ENCODE data around the gene TMEM238. TPM values are rescaled to one million over a fixed set of nuclear protein-coding genes. Genes with fewer than 3 reads are reported as not detected.

Gene TMEM238
- total RNA-seq, 1 donor from 2014 or later = 0.70 TPM

GRCh38 chr19:55386493-55386971 lies 2.4 kb upstream of the TMEM238 start:
- Mint-ChIP-seq H3K36me3 (ENCODE audit: unreplicated experiment) (peaks cover 14% of the 10 kb centered on the region), H3K9me3 (ENCODE audit: unreplicated experiment) (no peaks in the 10 kb centered on the region), H3K4me1 (ENCODE audit: unreplicated experiment) (peaks cover 55% of the 10 kb centered on the region), H3K27me3 (ENCODE audit: unreplicated experiment) (no peaks in the 10 kb centered on the region), H3K4me3 (ENCODE audit: unreplicated experiment) (peak overlapping the region; percentile 99), H3K27ac (ENCODE audit: unreplicated experiment) (peak overlapping the region; percentile 96)
- TF ChIP-seq, protein P1, sequence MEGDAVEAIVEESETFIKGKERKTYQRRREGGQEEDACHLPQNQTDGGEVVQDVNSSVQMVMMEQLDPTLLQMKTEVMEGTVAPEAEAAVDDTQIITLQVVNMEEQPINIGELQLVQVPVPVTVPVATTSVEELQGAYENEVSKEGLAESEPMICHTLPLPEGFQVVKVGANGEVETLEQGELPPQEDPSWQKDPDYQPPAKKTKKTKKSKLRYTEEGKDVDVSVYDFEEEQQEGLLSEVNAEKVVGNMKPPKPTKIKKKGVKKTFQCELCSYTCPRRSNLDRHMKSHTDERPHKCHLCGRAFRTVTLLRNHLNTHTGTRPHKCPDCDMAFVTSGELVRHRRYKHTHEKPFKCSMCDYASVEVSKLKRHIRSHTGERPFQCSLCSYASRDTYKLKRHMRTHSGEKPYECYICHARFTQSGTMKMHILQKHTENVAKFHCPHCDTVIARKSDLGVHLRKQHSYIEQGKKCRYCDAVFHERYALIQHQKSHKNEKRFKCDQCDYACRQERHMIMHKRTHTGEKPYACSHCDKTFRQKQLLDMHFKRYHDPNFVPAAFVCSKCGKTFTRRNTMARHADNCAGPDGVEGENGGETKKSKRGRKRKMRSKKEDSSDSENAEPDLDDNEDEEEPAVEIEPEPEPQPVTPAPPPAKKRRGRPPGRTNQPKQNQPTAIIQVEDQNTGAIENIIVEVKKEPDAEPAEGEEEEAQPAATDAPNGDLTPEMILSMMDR (IDR thresholded peaks at IDR 0.05) = no peak
- DNase-seq (ENCODE audit: extremely low spot score, unreplicated experiment) = no peak

DNA sequence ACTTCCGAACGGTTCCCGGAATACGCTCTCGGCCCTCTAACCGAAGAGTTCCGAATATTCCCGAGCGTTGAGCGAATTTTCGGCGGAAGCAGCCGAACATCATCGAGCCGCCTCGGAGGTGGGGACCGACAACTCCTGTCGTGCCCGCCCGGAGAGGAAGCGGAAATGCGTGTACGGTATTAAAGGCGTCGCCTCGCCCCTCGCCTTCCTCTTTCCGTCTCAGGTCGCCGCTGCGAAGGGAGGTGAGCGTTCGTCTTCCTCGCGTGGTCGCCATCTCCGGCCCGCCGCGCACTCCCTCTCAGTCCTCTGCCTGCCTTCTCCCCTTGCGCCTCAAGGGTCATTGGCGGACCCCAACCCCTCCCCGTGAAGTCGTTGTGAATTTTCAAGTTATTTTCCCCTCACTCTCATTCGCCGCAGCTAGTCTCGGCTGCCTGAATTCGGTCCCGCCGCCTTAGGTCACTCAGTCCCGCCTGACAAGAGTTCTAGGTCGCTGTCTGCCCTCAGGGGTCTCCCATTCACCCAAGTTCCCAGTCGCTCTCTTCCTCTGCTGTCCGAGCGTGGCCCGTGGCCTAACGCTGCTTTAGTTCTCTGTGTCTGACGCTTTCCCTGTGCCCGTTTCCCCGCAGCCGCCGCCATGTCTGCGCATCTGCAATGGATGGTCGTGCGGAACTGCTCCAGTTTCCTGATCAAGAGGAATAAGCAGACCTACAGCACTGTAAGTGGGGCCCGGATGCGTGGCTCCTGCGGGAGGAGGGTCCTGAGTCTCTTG lies 1.8 kb upstream of the TMEM238 start, which contains the start of gene RPL28:
Gene RPL28, plus strand, starts transcription at position 209 of the 769 bp plus-strand sequence. Its CDS starts 426 bp downstream, at position 635.
- H3K36me3 Mint-ChIP-seq (ENCODE audit: unreplicated experiment) = peaks cover 14% of the 10 kb centered on the region
- peak; percentile 99 for DNase-seq (ENCODE audit: extremely low spot score, unreplicated experiment)
- peak within 1 kb of the TSS; percentile 96 for H3K27ac Mint-ChIP-seq (ENCODE audit: unreplicated experiment)
- no peaks in the 10 kb centered on the region for H3K27me3 Mint-ChIP-seq (ENCODE audit: unreplicated experiment)
- H3K4me3 Mint-ChIP-seq (ENCODE audit: unreplicated experiment) = peak within 1 kb of the TSS; percentile 99
- H3K4me1 Mint-ChIP-seq (ENCODE audit: unreplicated experiment) = peaks cover 54% of the 10 kb centered on the region
- TF ChIP-seq, protein P1 (IDR thresholded peaks at IDR 0.05) = no peak
- no peaks in the 10 kb centered on the region for H3K9me3 Mint-ChIP-seq (ENCODE audit: unreplicated experiment)

- H3K4me1 Mint-ChIP-seq (ENCODE audit: unreplicated experiment) = peaks cover 46% of the 10 kb centered on the region
- H3K27me3 Mint-ChIP-seq (ENCODE audit: unreplicated experiment) = no peaks in the 10 kb centered on the region
- peaks cover 9% of the 10 kb centered on the region for H3K36me3 Mint-ChIP-seq (ENCODE audit: unreplicated experiment)
- H3K9me3 Mint-ChIP-seq (ENCODE audit: unreplicated experiment) = no peaks in the 10 kb centered on the region
- peak overlapping the region; percentile 99 for H3K4me3 Mint-ChIP-seq (ENCODE audit: unreplicated experiment)
- peak overlapping the region; percentile 96 for H3K27ac Mint-ChIP-seq (ENCODE audit: unreplicated experiment)
- TF ChIP-seq, protein P1 (IDR thresholded peaks at IDR 0.05) = no peak
- peak; percentile 98 for DNase-seq (ENCODE audit: extremely low spot score, unreplicated experiment)
These were observed 1.0 kb upstream of the TMEM238 start for GRCh38 chr19:55384920-55385723.

DNA sequence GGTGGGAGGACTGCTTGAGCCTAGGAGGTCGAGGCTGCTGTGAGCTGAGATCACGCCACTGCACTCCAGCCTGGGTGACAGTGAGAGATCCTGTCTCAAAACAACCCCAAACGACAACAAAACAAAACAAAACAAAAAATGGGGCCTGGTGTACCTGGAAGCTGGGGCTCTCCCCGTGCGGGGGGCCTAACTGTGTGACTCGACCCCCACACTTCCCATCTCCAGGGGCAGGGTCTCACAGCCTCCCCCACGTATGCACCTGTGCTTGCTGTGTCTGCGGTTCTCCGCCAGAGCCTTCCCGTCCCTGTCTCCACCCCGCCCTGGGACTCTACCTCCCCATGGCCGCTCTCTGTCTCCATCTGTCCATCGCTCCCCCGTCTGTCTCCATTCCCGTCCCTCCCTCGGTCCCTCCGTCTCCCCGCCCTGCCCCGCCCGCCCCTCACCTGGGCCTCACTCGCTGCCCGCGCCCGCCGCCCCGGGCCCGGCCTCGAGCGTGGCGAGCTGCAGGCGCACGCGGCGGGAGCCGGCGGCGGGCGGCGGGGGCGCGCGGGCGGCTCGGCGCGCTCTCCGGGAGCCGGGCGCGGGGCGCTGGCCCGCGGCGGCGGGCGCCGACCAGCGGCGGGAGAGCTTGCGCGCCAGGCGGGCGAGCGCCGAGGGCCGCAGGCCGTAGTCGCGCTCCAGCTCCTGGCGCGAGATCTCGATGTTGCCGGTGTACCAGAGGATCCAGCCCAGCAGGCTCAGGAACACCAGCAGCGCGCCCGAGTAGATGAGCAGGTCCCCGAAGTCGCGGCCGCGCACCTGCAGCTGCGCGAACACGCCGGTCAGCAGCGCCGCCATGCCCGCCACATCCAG lies 587 bp downstream of the TMEM238 start:
- H3K27me3 Mint-ChIP-seq (ENCODE audit: unreplicated experiment) = no peaks in the 10 kb centered on the region
- H3K9me3 Mint-ChIP-seq (ENCODE audit: unreplicated experiment) = no peaks in the 10 kb centered on the region
- H3K4me1 Mint-ChIP-seq (ENCODE audit: unreplicated experiment) = peaks cover 34% of the 10 kb centered on the region
- H3K4me3 Mint-ChIP-seq (ENCODE audit: unreplicated experiment) = peak overlapping the region; percentile 71
- TF ChIP-seq, protein P1 (IDR thresholded peaks at IDR 0.05) = peak; percentile 40
- peaks cover 9% of the 10 kb centered on the region for H3K36me3 Mint-ChIP-seq (ENCODE audit: unreplicated experiment)
- H3K27ac Mint-ChIP-seq (ENCODE audit: unreplicated experiment) = peak overlapping the region; percentile 73
- no peak for DNase-seq (ENCODE audit: extremely low spot score, unreplicated experiment)
